Right lobe of liver (tissue), 4 donors: ENCODE results near the gene CNN1.

Experiments
- CTCF ChIP-seq, 4 donors: fragments of 200-600 bp in 3 of 4; fragments of 450-650 bp in 1 of 4; IDR thresholded peaks; one replicate each; pipeline versions ENCODE4 v1.5.1 to v1.8.0; 2016 to 2022; ENCODE audit warnings: antibody characterized with exemption in 4 of 4, mild to moderate bottlenecking in 2 of 4
- POLR2A ChIP-seq: fragments of 450-650 bp; IDR thresholded peaks from one replicate; pipeline ENCODE4 v1.6.1; 2017; ENCODE audit warnings: antibody characterized with exemption, mild to moderate bottlenecking
- donor health status: DM: no; HTN: no; CAD: no.
- donor health status: DM: no; HTN: no; CAD: no.
- donor health status: DM: no; HTN: yes; CAD: no.

- TF ChIP-seq POLR2A (no peak), CTCF (IDR thresholded peaks at IDR 0.05) (no peak)
Measured at GRCh38 chr19:11519138-11519537, 19.5 kb upstream of the CNN1 start.
